Heart left ventricle (tissue), 13 donors: ENCODE measurements around the gene KLHL10.

Experiments
- POLR2A ChIP-seq, 2 donors: fragments of 450-650 bp; IDR thresholded peaks; one replicate each; pipeline ENCODE4 v1.6.1; 2017; ENCODE audit warnings: antibody characterized with exemption in 2 of 2, mild to moderate bottlenecking in 2 of 2, moderate library complexity in 2 of 2
- TF ChIP-seq, protein P1 (sequence below), 12 donors: fragments of 200-600 bp; sonication (generic) in 4 of 12; IDR thresholded peaks; one replicate each; pipeline versions ENCODE4 v1.5.0 to v1.8.0; 2018 to 2022; ENCODE audit warnings: antibody characterized with exemption in 12 of 12, mild to moderate bottlenecking in 5 of 12
- donor health status: ischemic (EF 13 %, LVEDD 7.1; RV severe dilation, severe dysfunction).
- donor health status: DM: no; HTN: yes; CAD: no.
- donor health status: DM: no; HTN: no; CAD: no.
- donor health status: ischemic (EF 25% LVEDD 6.9; RV normal size, moderate dysfunction).
- donor health status: ischemic (EF 25% LVEDD 5.7; RV mildly dilated, moderate dysfunction).
- donor health status: ischemic (EF 35%, LVEDD 5.7; RV mildly dilated, moderate dysfunction).
- donor health status: nonischemic (EF 11% LVEDD 7.7; RV severe dilation, severe dysfunction).
- donor health status: DM: yes; HTN: yes; CAD: no.
- donor health status: PGD.
- donor health status: ischemic (EF 29% LVEDD 5.4; RV normal size, mild dysfunction).
- donor health status: nonischemic (EF 23%, LVEDD 6.1; RV moderate dilation, normal function).

- TF ChIP-seq, protein P1, sequence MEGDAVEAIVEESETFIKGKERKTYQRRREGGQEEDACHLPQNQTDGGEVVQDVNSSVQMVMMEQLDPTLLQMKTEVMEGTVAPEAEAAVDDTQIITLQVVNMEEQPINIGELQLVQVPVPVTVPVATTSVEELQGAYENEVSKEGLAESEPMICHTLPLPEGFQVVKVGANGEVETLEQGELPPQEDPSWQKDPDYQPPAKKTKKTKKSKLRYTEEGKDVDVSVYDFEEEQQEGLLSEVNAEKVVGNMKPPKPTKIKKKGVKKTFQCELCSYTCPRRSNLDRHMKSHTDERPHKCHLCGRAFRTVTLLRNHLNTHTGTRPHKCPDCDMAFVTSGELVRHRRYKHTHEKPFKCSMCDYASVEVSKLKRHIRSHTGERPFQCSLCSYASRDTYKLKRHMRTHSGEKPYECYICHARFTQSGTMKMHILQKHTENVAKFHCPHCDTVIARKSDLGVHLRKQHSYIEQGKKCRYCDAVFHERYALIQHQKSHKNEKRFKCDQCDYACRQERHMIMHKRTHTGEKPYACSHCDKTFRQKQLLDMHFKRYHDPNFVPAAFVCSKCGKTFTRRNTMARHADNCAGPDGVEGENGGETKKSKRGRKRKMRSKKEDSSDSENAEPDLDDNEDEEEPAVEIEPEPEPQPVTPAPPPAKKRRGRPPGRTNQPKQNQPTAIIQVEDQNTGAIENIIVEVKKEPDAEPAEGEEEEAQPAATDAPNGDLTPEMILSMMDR (IDR thresholded peaks at IDR 0.05): no peak
- TF ChIP-seq POLR2A (IDR thresholded peaks at IDR 0.05): no peak
Measured at GRCh38 chr17:41818024-41818423, 19.6 kb upstream of the KLHL10 start.
